ENCODE results near the gene CFAP74. TPM values are rescaled to one million over a fixed set of nuclear protein-coding genes. Genes with fewer than 3 reads are reported as not detected.

CFAP74 gene
- total and polyA plus RNA-seq, 2 of the 13 experiments (the other 11 are each of a cell fraction or from before 2014, with no cell fraction given), result 0.27 to 0.62 TPM

- TF ChIP-seq ZBTB33 (CRISPR knock-in tag; IDR thresholded peaks at IDR 0.05) (peak; percentile 66), RBAK (CRISPR knock-in tag; IDR thresholded peaks at IDR 0.05) (no peak), ZIK1 (CRISPR knock-in tag; IDR thresholded peaks at IDR 0.05; ENCODE audit: borderline replicate concordance, low read depth) (no peak), NRL (CRISPR knock-in tag; IDR thresholded peaks at IDR 0.05; ENCODE audit: borderline replicate concordance) (peak; percentile 28; the same call in 1 of the 2 replicates), CBX5 (CRISPR knock-in tag; IDR thresholded peaks at IDR 0.05; ENCODE audit: borderline replicate concordance) (peak; percentile 62; the same call in 1 of the 2 replicates), MTF2 (CRISPR knock-in tag; IDR thresholded peaks at IDR 0.05; ENCODE audit: borderline replicate concordance) (no peak), BRF2 (CRISPR knock-in tag; IDR thresholded peaks at IDR 0.05) (no peak), ZNF33A (CRISPR knock-in tag; IDR thresholded peaks at IDR 0.05; ENCODE audit: borderline replicate concordance) (no peak), ZNF800 (CRISPR knock-in tag; IDR thresholded peaks at IDR 0.05) (no peak), PAWR (CRISPR knock-in tag; IDR thresholded peaks at IDR 0.05; ENCODE audit: borderline replicate concordance) (no peak), PBX2 (CRISPR knock-in tag; IDR thresholded peaks at IDR 0.05) (no peak), SIX4 (CRISPR knock-in tag; IDR thresholded peaks at IDR 0.05) (no peak), AGO2 (optimal IDR thresholded peaks at IDR 0.05; ENCODE audit: low read depth, low read length) (peak; percentile 66), ZNF12 (CRISPR knock-in tag; IDR thresholded peaks at IDR 0.05) (0 out of 2 replicates have a peak, but pooled peaks have one; percentile 22), PHF20 (CRISPR knock-in tag; IDR thresholded peaks at IDR 0.05) (peak; percentile 17; the same call in 1 of the 2 replicates), NCOA5 (CRISPR knock-in tag; IDR thresholded peaks at IDR 0.05) (no peak), CEBPB (IDR thresholded peaks at IDR 0.05; ENCODE audit: borderline replicate concordance, low read depth, low read length) (no peak), SOX5 (CRISPR knock-in tag; IDR thresholded peaks at IDR 0.05; ENCODE audit: borderline replicate concordance) (peak; percentile 63), HNF1B (CRISPR knock-in tag; IDR thresholded peaks at IDR 0.05) (peak; percentile 86), CENPT (CRISPR knock-in tag; IDR thresholded peaks at IDR 0.05; ENCODE audit: low read depth) (no peak)
Measured at GRCh38 chr1:1959840-1960479, 43.6 kb downstream of the CFAP74 start (continued).

All from HepG2 (cell line).